ENCODE measurements around the gene ZMYM5. TPM values are rescaled to one million over a fixed set of nuclear protein-coding genes. Genes with fewer than 3 reads are reported as not detected.
"Not testable (repeated sequence)": the region's sequence is repeated elsewhere in the genome, so short reads cannot be mapped to it uniquely, and the experiment has no call there.

Gene ZMYM5
- total RNA-seq, 4 donors from 2014 or later, result 6.7 to 39.5 (median 25.4) TPM

- DNase-seq, result peak; percentile 41 to 47
- Histone ChIP-seq H3K4me1 (no peaks in the 10 kb centered on the region), H3K4me3 (peak overlapping the region; percentile 58 to 80), H3K27ac (peak overlapping the region; percentile 88), H3K9me3 (no peaks in the 10 kb centered on the region), H3K36me3 (no peaks in the 10 kb centered on the region), H3K27me3 (no peaks in the 10 kb centered on the region)
- intact Hi-C loops (cut with DNase I; ENCODE audit: low total_unique reads), result loop anchor here (10.0 kb wide), 1 partner anchor 83 kb away; the partner anchor contains the start of gene ZMYM5
- no peak for TF ChIP-seq CTCF (IDR thresholded peaks at IDR 0.05)
- TF ChIP-seq POLR2A (IDR thresholded peaks at IDR 0.05), result no peak
These were observed 81.3 kb downstream of the ZMYM5 start for GRCh38 chr13:19782049-19782726.

- DNase-seq, result no peak
- Histone ChIP-seq H3K27ac (peak overlapping the region; percentile 88), H3K27me3 (no peaks in the 10 kb centered on the region), H3K9me3 (no peaks in the 10 kb centered on the region), H3K36me3 (no peaks in the 10 kb centered on the region), H3K4me3 (peak overlapping the region; percentile 58 to 80), H3K4me1 (no peaks in the 10 kb centered on the region)
- no peak for TF ChIP-seq CTCF (IDR thresholded peaks at IDR 0.05)
- no peak for TF ChIP-seq POLR2A (IDR thresholded peaks at IDR 0.05)
- intact Hi-C loops (cut with DNase I; ENCODE audit: low total_unique reads), result loop anchor here (10.0 kb wide), 1 partner anchor 83 kb away; the partner anchor contains the start of gene ZMYM5
These were observed 81.9 kb downstream of the ZMYM5 start for GRCh38 chr13:19781526-19781925.

GRCh38 chr13:19780753-19781418, 82.6 kb downstream of the ZMYM5 start:
- not testable (repeated sequence) for DNase-seq, H3K27ac ChIP-seq, H3K4me1 ChIP-seq, H3K9me3 ChIP-seq, H3K36me3 ChIP-seq, H3K27me3 ChIP-seq
- intact Hi-C loops (cut with DNase I; ENCODE audit: low total_unique reads), result loop anchor here (10.0 kb wide), 1 partner anchor 84 kb away; the partner anchor contains the start of gene ZMYM5
- H3K4me3 ChIP-seq, result peak overlapping the region; percentile 58 to 80

Other genes starting within 250 kb of the ZMYM5 start
- gene MPHOSPH8, start 230.0 kb downstream of the ZMYM5 start, total RNA-seq, result 10 to 100 TPM; 17.4 to 65.3 (median 42.2) TPM
- 100 to 1,000 TPM in 1 of 4 donors, 10 to 100 TPM in 3; 58.8 to 110 (median 75.5) TPM for gene PSPC1, start 80.7 kb downstream of the ZMYM5 start, total RNA-seq
- 100 to 1,000 TPM in 2 of 4 donors, 10 to 100 TPM in 2; 54.7 to 175 (median 98.3) TPM for gene ZMYM2, start 95.1 kb upstream of the ZMYM5 start, total RNA-seq

Data from uterus (tissue), 4 donors.